Frontal cortex (tissue), 1 donor: ENCODE data around the gene DDN. TPM values are rescaled to one million over a fixed set of nuclear protein-coding genes. Genes with fewer than 3 reads are reported as not detected.

ENCODE experiments used
- small RNA-seq: library from RNA; depleted of rRNA; stranded (forward); fragments of <200 nt; gene quantifications from one replicate; pipeline ENCODE3, GENCODE V24; 2014
- total RNA-seq: library from RNA; depleted of rRNA; stranded (reverse); fragments of >200 nt; gene quantifications from one replicate; pipeline ENCODE4 v1.2.3, GENCODE V29; 2014

The DDN gene
- total RNA-seq, 1 donor from 2014 or later, result 14.7 TPM

Small RNA genes lying within 50 kb of the gene (small RNA-seq; reads per million reads assigned to genes)
- gene RNU6-940P, result not detected

Other genes with a start within 250 kb of the DDN start
- 25.7 TPM for gene ADCY6, start 210.3 kb downstream of the DDN start, total RNA-seq
- 41.6 TPM for gene CACNB3, start 180.9 kb downstream of the DDN start, total RNA-seq
- 55.8 TPM for gene DDX23, start 147.2 kb downstream of the DDN start, total RNA-seq
- gene RND1, start 133.5 kb downstream of the DDN start, total RNA-seq, result 24.9 TPM
- gene FKBP11, start 73.9 kb downstream of the DDN start, total RNA-seq, result 3.3 TPM
- gene ARF3, start 41.9 kb downstream of the DDN start, total RNA-seq, result 67.7 TPM
- 3.7 TPM for gene WNT10B, start 27.6 kb downstream of the DDN start, total RNA-seq
- not detected for gene WNT1, start 21.1 kb downstream of the DDN start, total RNA-seq
- 29.3 TPM for gene PRKAG1, start 19.4 kb upstream of the DDN start, total RNA-seq
- 14.7 TPM for gene KMT2D, start 61.4 kb upstream of the DDN start, total RNA-seq
- 1.2 TPM for gene RHEBL1, start 70.6 kb upstream of the DDN start, total RNA-seq
- gene DHH, start 95.4 kb upstream of the DDN start, total RNA-seq, result 0.41 TPM
- gene LMBR1L, start 111.5 kb upstream of the DDN start, total RNA-seq, result 83.6 TPM
- gene TUBA1B, start 132.0 kb upstream of the DDN start, total RNA-seq, result 1,528 TPM
- gene TUBA1A, start 189.7 kb upstream of the DDN start, total RNA-seq, result 15,800 TPM